HepG2 (cell line): ENCODE results near the gene SF1. TPM values are rescaled to one million over a fixed set of nuclear protein-coding genes. Genes with fewer than 3 reads are reported as not detected.

Source experiments
- AGO2 ChIP-seq: fragments of 200-400 bp; formaldehyde crosslinking; optimal IDR thresholded peaks from 2 replicates; pipeline ENCODE3; 2017; ENCODE audit warnings: mild to moderate bottlenecking, low read depth, low read length, moderate library complexity
- ARNTL ChIP-seq: sonication (generic); formaldehyde crosslinking; IDR thresholded peaks from 2 replicates; pipeline ENCODE4 v1.4.0; 2020; ENCODE audit warnings: mild to moderate bottlenecking, missing genetic modification reagents
- BCL3 ChIP-seq: sonication (generic); formaldehyde crosslinking; IDR thresholded peaks from 2 replicates; pipeline ENCODE4 v1.5.1; 2020; ENCODE audit warnings: mild to moderate bottlenecking, missing genetic modification reagents, moderate library complexity
- FOSL2 ChIP-seq: sonication (generic); formaldehyde crosslinking; IDR thresholded peaks from 2 replicates; pipeline ENCODE4 v1.4.0; 2020; ENCODE audit warnings: missing genetic modification reagents
- MEF2D ChIP-seq: sonication (generic); formaldehyde crosslinking; IDR thresholded peaks from 2 replicates; pipeline ENCODE4 v1.5.1; 2020; ENCODE audit warnings: mild to moderate bottlenecking, missing genetic modification reagents
- MXD4 ChIP-seq: IDR thresholded peaks from 2 replicates; pipeline ENCODE4 v1.6.1; 2016; ENCODE audit warnings: mild to moderate bottlenecking, missing biosample characterization, missing genetic modification reagents
- POGK ChIP-seq: sonication (generic); formaldehyde crosslinking; conservative IDR thresholded peaks from 2 replicates; pipeline ENCODE4 v1.8.0; 2022; ENCODE audit warnings: mild to moderate bottlenecking, moderate library complexity, missing genetic modification reagents
- RBFOX2 ChIP-seq: fragments of 200-400 bp; formaldehyde crosslinking; IDR thresholded peaks from 2 replicates; pipeline ENCODE4 v1.6.1; 2017; ENCODE audit warnings: low read depth, mild to moderate bottlenecking, low read length
- RXRB ChIP-seq: IDR thresholded peaks from 2 replicates; pipeline ENCODE4 v1.6.1; 2016; ENCODE audit warnings: borderline replicate concordance, missing genetic modification reagents, missing compliant biosample characterization
- SALL1 ChIP-seq: sonication (generic); formaldehyde crosslinking; IDR thresholded peaks from 2 replicates; pipeline ENCODE4 v1.8.0; 2022; ENCODE audit warnings: mild to moderate bottlenecking, missing genetic modification reagents
- ZBTB42 ChIP-seq: sonication (generic); formaldehyde crosslinking; IDR thresholded peaks from 2 replicates; pipeline ENCODE4 v1.5.0; 2020; ENCODE audit warnings: mild to moderate bottlenecking, missing genetic modification reagents
- ZBTB7B ChIP-seq: sonication (generic); formaldehyde crosslinking; IDR thresholded peaks from 2 replicates; pipeline ENCODE4 v1.4.0; 2020; ENCODE audit warnings: missing genetic modification reagents
- ZFP82 ChIP-seq: sonication (generic); formaldehyde crosslinking; IDR thresholded peaks from 2 replicates; pipeline ENCODE4 v1.5.1; 2020; ENCODE audit warnings: mild to moderate bottlenecking, missing genetic modification reagents, borderline replicate concordance
- ZNF18 ChIP-seq: sonication (generic); formaldehyde crosslinking; IDR thresholded peaks from 2 replicates; pipeline ENCODE4 v1.8.0; 2022; ENCODE audit warnings: mild to moderate bottlenecking, missing genetic modification reagents; ENCODE audit not compliant: insufficient replicate concordance
- ZNF703 ChIP-seq: sonication (generic); formaldehyde crosslinking; IDR thresholded peaks from 2 replicates; pipeline ENCODE4 v1.5.1; 2020; ENCODE audit warnings: missing genetic modification reagents, mild to moderate bottlenecking, moderate library complexity, borderline replicate concordance
- ZNF724P ChIP-seq: sonication (generic); formaldehyde crosslinking; IDR thresholded peaks from 2 replicates; pipeline ENCODE4 v1.8.0; 2022; ENCODE audit warnings: missing genetic modification reagents, borderline replicate concordance
- ZSCAN31 ChIP-seq: sonication (generic); formaldehyde crosslinking; IDR thresholded peaks from 2 replicates; pipeline ENCODE4 v1.5.0; 2020; ENCODE audit warnings: low read depth, mild to moderate bottlenecking, missing genetic modification reagents
- polyA plus RNA-seq, 8 experiments: library from polyadenylated mRNA; depleted of rRNA in 3 of 8; stranded (reverse) in 7 of 8; unstranded in 1 of 8; fragments of >200 nt; fragmentation: Illumina TruSeq in 4 of 8; extraction: Trizol in 4 of 8; gene quantifications; 2 replicates each; pipeline versions ENCODE4 v1.2.1 to v1.2.3, GENCODE V29; 2011 to 2016; ENCODE audit warnings: low read depth in 4 of 8, missing spikeins in 1 of 8, mixed read lengths in 1 of 8; ENCODE audit not compliant: insufficient read depth in 1 of 8
- total RNA-seq, 5 experiments: library from RNA; depleted of rRNA; stranded (reverse); fragments of >200 nt; fragmentation: Illumina TruSeq; extraction: Trizol; gene quantifications; 2 replicates each; pipeline ENCODE4 v1.2.3, GENCODE V29; 2016; ENCODE audit warnings: low read depth in 1 of 5
- TF ChIP-seq, protein P1 (sequence below): sonication (generic); formaldehyde crosslinking; IDR thresholded peaks from 2 replicates; pipeline ENCODE4 v1.4.0; 2020; ENCODE audit warnings: missing genetic modification reagents; ENCODE audit errors: not compliant biosample characterization
- TF ChIP-seq, protein P2 (sequence below): sonication (generic); formaldehyde crosslinking; IDR thresholded peaks from 2 replicates; pipeline ENCODE4 v1.4.0; 2020; ENCODE audit warnings: missing genetic modification reagents, borderline replicate concordance

The SF1 gene
- total and polyA plus RNA-seq, 2 of the 13 experiments (the other 11 are each of a cell fraction or from before 2014, with no cell fraction given) = 55.5 to 70.4 TPM

- TF ChIP-seq ZNF18 (CRISPR knock-in tag) = no peak
- no peak; the same call in 1 of the 2 replicates for TF ChIP-seq MEF2D (CRISPR knock-in tag)
- no peak for TF ChIP-seq AGO2
- TF ChIP-seq, protein P1, sequence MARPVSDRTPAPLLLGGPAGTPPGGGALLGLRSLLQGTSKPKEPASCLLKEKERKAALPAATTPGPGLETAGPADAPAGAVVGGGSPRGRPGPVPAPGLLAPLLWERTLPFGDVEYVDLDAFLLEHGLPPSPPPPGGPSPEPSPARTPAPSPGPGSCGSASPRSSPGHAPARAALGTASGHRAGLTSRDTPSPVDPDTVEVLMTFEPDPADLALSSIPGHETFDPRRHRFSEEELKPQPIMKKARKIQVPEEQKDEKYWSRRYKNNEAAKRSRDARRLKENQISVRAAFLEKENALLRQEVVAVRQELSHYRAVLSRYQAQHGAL (CRISPR knock-in tag) = no peak
- TF ChIP-seq ARNTL (CRISPR knock-in tag) = no peak; the same call in 1 of the 2 replicates
- TF ChIP-seq ZBTB42 = no peak
- TF ChIP-seq ZBTB7B (CRISPR knock-in tag) = peak; percentile 76; the same call in 1 of the 2 replicates
- TF ChIP-seq BCL3 = peak; percentile 59; the same call in 1 of the 2 replicates
- no peak for TF ChIP-seq ZNF724P (CRISPR knock-in tag)
- peak; percentile 76 for TF ChIP-seq MXD4 (CRISPR knock-in tag)
- TF ChIP-seq, protein P2, sequence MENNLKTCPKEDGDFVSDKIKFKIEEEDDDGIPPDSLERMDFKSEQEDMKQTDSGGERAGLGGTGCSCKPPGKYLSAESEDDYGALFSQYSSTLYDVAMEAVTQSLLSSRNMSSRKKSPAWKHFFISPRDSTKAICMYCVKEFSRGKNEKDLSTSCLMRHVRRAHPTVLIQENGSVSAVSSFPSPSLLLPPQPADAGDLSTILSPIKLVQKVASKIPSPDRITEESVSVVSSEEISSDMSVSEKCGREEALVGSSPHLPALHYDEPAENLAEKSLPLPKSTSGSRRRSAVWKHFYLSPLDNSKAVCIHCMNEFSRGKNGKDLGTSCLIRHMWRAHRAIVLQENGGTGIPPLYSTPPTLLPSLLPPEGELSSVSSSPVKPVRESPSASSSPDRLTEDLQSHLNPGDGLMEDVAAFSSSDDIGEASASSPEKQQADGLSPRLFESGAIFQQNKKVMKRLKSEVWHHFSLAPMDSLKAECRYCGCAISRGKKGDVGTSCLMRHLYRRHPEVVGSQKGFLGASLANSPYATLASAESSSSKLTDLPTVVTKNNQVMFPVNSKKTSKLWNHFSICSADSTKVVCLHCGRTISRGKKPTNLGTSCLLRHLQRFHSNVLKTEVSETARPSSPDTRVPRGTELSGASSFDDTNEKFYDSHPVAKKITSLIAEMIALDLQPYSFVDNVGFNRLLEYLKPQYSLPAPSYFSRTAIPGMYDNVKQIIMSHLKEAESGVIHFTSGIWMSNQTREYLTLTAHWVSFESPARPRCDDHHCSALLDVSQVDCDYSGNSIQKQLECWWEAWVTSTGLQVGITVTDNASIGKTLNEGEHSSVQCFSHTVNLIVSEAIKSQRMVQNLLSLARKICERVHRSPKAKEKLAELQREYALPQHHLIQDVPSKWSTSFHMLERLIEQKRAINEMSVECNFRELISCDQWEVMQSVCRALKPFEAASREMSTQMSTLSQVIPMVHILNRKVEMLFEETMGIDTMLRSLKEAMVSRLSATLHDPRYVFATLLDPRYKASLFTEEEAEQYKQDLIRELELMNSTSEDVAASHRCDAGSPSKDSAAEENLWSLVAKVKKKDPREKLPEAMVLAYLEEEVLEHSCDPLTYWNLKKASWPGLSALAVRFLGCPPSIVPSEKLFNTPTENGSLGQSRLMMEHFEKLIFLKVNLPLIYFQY (CRISPR knock-in tag) = peak; percentile 94
- 0 out of 2 replicates have a peak, but pooled peaks have one; percentile 37 for TF ChIP-seq ZFP82
- peak; percentile 54; the same call in 1 of the 2 replicates for TF ChIP-seq SALL1 (CRISPR knock-in tag)
- peak; percentile 63; the same call in 1 of the 2 replicates for TF ChIP-seq RXRB
- 0 out of 2 replicates have a peak, but pooled peaks have one; percentile 54 for TF ChIP-seq ZSCAN31 (CRISPR knock-in tag)
- peak; percentile 84 for TF ChIP-seq RBFOX2
- no peak for TF ChIP-seq ZNF703 (CRISPR knock-in tag)
- TF ChIP-seq FOSL2 = no peak
- 0 out of 2 replicates have a peak, but pooled peaks have one; percentile 58 for TF ChIP-seq POGK
Observed at GRCh38 chr11:64810271-64810890, 32.0 kb upstream of the SF1 start, which contains the start of gene MEN1 (continued).
